ENCODE measurements around the gene RELN. TPM values are rescaled to one million over a fixed set of nuclear protein-coding genes. Genes with fewer than 3 reads are reported as not detected.
A peak's percentile ranks its signal among the peaks of the same experiment; 100 is the strongest.

The RELN gene
- total RNA-seq, 1 experiment from 2014 or later = 0.03 TPM

DNA sequence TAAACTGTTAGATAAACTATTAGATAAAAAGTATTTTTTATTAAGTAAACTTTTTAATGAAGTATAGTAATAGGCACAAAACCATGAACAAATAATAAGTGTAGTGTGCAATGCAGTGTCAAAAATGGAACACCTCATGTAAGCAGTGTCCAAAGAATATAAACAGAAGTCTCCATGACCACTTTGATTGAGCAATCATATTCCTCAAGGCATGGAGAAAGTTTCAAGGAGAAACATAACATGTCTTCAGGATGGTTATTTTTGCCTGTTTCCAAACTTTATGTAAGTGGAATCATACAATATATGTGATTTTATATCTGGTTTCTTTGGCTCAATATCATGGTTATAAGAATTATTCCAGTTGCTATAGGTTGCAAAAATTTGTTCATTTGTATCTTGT, 6.1 kb upstream of the RELN start:
- in situ Hi-C loops (cut with HindIII; ENCODE audit: low sequenced_read_pairs) = no loop called here
- no peak for DNase-seq (ENCODE audit: low spot score)

DNA sequence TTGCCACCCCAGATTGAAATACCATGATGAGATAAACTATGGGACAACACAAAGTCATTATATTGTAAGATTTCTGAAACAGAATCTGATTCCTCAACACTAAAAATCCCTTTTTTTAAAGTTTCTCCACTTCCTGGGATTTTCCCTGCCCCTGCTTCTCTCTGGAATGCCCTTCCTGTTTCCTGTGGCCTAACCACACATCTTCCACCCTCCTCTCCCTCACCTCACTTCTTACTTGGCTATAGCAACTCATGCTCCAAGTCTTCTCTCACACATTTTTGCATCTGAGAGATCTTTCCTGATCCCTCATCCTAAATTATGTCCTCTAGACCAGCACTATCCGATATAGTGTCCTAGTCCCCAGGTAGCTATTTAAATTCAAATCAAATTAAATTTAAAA, 4.1 kb upstream of the RELN start:
- no peak for DNase-seq (ENCODE audit: low spot score)
- in situ Hi-C loops (cut with HindIII; ENCODE audit: low sequenced_read_pairs) = no loop called here

DNA sequence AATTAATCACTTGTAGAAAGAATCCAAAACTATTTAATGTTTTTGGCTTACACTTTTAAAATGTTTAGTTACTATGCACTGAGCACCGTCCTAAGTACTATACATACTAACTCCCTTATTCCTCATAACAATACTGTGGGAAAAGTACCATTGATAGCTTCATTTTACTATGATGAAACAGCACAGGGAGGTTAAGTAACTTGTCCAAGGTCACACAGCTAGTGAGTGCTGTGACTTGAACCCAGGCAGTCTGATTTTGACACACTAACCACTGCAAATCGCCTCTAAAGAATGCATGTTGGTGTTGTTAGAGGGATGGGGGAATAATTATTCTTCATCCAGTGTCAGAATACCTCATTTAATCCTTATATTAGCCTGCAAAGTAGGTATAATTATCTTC, 1.9 kb upstream of the RELN start:
- DNase-seq (ENCODE audit: low spot score) = no peak
- in situ Hi-C loops (cut with HindIII; ENCODE audit: low sequenced_read_pairs) = no loop called here

DNA sequence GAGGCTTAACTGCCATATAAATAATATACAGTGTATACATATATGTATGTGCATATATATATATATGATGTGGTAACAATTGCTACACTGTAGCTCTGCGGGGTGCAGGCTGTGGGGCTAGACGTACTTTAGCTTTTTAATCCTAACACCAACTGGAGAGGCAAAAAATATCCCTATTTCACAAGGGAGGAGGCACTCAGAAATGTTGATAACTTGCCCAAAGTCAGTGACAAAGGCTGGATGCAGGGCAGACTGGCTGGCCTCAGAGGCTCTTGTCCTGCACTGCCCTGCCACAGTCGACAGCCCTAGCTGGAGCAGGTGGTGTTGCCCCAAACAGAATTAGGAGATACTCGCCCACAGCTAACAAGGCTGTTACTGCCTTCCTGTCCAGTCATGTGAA, 1.5 kb upstream of the RELN start:
- peak; percentile 87 for DNase-seq (ENCODE audit: low spot score)

DNA sequence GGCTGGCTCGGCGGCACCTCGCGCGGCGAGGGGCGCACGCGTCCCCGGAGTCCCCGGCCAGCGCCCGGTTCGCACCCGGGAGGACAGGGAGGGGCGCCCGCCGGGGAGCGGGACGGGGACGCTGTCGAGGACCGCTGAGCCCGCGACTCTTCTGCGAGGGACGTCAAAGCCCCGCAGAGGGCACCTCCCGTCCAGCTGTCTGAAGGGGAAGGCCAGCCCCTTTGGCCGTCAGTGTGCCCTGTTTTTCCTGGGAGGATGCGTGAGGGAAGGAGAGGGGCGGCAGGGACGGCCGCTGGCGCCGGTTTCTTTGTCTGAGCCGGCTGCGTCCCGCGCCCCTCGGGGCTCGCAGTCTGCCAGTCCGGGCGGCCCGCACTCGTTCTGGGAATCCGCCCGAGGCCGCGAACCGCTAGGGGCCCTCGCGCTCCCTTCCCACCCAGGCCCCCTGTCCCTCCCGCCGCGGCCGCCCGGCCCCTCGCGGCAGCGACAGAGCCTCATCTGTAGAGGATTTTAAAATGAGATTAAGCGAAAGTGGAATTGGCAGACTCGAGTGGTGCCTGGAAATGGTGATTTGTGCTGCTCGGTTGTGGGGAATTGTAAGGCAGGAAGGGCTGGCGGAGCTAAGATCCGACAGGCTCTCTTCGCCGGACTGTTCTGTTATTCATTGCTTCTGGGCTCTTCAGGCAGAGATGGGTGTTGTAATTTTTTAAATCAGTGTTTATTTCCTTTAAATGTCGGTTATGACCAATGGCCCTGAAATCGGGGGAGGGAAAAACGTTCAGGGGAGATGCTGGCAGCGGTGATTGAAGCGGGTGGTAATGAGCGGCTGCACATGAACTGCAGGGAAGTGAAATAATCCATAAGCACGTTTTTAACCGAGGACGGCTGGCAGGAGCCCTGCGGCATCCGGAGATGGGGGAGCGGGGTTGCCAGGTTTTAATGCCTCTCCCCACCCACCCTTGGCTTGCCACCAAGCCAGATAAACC, 618 bp upstream of the RELN start:
- peak; percentile 76 for DNase-seq (ENCODE audit: low spot score)
- in situ Hi-C loops (cut with HindIII; ENCODE audit: low sequenced_read_pairs) = no loop called here

More for the DNA sequence above, 1.5 kb upstream of the RELN start:
- in situ Hi-C loops (cut with HindIII; ENCODE audit: low sequenced_read_pairs) = no loop called here

DNA sequence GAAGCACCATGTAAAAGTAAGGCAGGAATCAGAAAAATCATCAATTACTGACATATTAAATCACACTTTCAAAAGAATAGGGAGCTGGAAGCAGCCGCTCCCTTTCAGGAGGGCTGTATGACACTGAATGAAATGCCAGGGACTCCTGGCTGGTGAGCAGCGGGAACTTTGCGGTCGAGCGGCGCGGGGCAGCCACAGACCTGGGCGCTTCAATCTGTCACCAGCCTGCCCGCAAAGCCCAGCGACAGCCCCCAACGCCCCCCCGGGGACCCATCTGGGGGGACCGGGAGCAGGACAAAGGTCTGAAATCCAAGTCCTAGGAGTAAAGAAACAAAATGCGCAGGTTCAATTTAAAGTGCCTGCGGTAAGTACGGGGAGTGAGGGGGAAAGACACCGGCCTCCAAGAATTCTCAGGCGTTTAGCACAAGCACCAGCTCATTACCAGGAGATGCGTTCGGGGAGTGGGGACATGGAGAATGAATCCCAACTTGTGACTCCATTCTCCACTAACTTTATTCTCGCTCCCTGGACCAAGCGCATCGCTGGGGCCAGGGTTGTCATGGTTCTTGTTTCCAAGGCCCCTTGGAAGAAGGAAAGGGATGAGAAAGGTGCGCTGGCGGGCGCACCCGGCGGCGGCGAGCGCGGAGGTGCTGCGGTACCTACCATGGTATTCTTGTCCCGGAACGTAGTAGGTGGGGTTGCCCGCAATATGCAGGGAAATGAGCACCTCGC, 824 bp downstream of the RELN start:
- in situ Hi-C loops (cut with HindIII; ENCODE audit: low sequenced_read_pairs) = no loop called here

DNA sequence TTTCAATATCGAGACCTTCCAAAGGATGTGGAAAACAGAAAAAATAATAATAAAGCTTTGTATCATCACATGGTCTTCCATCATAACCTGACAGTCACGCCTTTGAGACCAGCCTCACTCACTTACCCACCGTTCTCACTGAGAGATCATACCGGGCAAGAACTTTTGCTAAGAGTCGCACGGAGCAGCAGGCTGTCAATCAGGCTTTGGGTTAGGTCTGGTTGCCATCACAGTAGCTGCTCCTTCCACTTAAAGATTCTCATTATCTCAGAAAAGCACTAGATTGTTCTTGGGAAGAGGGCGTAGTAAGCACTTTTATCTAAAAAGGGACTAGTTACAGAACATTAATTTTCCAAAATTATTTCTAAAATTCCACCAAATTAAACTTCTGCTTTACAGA, 2.0 kb downstream of the RELN start:
- DNase-seq (ENCODE audit: low spot score) = peak; percentile 75
- in situ Hi-C loops (cut with HindIII; ENCODE audit: low sequenced_read_pairs) = no loop called here

More for the DNA sequence above, 824 bp downstream of the RELN start:
- DNase-seq (ENCODE audit: low spot score) = peak; percentile 78

DNA sequence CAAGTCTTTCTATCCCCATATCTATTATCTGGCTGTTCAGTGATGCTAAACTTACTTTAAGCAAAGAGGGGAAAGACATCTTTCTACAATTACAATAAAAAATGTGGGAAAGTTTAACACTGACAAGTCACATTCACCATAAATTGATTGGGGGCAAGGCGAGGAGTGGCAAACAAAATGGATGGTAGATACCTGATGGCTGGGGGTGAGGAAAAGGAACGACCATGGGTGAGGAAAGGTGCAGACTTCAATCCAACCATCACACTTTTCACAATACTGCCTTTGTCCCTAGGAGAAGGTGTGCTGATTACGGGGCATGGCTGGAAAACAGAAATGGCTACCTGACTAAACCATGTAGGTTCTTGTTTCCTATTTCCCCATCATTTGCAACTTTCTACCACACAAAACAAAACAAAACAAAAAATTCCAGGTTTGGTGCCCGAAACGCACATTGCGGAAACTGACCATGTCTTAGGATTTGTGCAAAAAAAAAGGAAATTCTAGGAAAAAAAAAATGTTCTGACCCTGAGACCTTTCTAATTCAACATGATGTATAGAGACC, 3.8 kb downstream of the RELN start:
- in situ Hi-C loops (cut with HindIII; ENCODE audit: low sequenced_read_pairs) = no loop called here
- DNase-seq (ENCODE audit: low spot score) = peak; percentile 64

DNA sequence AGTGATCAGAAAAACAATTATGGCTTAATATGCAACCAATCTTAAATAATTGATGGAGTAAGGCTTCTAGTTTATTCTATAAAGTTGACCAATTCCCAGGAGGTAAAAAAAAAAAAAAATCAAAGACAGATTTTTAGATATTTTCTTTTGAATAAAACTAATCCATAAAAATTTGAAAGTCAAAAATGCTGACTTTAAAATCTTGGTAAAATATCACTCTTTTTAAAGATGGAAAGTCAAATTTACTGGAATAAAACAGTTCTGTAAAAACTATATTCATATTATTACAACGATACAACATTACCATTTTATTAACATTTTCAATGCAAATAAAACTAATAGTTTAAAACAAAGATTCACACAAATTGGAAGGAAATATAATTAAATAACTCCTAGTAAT, 5.4 kb downstream of the RELN start:
- in situ Hi-C loops (cut with HindIII; ENCODE audit: low sequenced_read_pairs) = no loop called here
- DNase-seq (ENCODE audit: low spot score) = no peak

DNA sequence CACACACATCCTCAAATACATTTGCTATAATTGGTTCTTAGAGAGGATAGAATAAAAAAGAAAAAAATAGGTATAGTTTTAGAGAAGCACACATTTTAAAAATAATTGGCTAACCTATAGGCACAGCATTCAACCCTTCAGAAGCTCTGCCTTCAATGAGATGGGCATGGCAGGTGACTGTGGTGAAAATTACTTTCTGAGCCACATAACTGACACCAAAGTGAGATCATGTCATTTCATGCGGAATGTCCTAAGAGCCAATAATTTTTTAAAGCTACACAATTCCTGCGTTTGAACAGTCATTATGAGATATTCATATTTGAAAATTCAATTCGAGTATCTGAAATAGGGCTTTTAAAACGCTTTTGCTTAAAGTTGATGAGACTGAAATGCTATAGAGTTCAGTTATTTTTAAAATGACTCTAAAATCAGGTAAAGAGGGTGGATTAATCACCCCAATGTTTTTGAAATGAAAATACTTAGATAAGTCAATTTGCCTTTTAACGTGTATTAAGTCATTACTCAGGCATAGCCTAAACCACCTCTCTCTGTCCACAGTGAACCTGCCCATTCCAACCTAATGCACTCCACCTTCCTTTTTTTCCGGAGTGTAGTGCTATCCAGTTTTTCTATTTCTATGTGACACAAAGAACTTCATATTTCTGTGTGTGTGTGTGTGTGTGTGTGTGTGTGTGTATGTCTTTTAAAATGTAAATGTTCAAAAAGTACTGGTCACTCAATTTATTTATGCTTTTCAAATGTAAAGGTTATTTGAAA, 6.1 kb downstream of the RELN start:
- in situ Hi-C loops (cut with HindIII; ENCODE audit: low sequenced_read_pairs) = no loop called here
- DNase-seq (ENCODE audit: low spot score) = peak; percentile 60

DNA sequence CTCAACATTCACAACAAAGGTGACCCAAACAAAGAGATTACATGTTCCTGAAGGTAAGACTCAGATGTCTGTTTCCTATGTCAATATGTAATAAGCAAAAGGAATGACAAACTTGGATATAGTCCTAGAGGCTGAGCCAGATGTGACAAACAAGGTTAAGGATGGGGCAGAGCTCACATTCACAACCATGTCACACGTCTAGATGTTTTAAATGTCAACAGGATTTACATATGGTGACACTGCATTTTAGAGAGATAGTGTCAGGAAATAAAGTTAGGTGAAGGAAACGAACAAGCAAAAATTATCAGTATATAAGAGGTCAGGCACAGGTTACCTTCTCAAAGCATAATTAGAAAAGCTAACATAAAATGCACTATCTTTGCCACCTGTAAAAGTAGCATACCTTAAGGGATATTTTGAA, 8.4 kb downstream of the RELN start:
- no peak for DNase-seq (ENCODE audit: low spot score)
- in situ Hi-C loops (cut with HindIII; ENCODE audit: low sequenced_read_pairs) = no loop called here

DNA sequence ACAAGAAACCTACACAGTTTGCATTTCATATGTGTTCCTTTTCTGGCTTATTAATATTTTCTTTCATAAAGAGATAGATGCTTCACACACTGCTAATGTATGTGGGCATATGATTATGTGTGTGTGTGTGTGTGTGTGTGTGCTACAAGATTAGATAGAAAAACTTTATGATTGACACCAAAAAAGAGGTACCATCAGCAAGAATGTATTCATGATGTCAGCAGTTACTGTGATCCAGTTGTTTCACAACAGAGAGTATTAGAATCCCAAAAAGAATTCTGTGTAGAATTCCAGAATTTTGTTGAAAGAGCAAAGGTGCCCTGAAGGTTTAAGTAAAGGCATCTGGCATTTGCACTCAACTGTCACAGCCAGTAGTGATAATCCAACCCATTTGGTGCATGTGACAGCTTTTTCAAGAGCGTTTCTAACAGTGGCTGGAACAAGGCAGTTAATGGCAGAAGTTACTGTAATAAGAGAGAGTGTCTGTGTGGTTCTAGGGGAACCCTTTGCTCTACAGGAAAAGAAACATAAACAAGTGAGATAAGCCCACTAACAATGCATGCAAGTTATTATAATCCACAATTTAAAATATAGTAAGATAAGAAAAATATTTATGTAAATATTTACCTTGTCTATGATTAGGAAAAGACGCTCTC, 16.6 kb downstream of the RELN start:
- in situ Hi-C loops (cut with HindIII; ENCODE audit: low sequenced_read_pairs) = no loop called here
- no peak for DNase-seq (ENCODE audit: low spot score)

DNA sequence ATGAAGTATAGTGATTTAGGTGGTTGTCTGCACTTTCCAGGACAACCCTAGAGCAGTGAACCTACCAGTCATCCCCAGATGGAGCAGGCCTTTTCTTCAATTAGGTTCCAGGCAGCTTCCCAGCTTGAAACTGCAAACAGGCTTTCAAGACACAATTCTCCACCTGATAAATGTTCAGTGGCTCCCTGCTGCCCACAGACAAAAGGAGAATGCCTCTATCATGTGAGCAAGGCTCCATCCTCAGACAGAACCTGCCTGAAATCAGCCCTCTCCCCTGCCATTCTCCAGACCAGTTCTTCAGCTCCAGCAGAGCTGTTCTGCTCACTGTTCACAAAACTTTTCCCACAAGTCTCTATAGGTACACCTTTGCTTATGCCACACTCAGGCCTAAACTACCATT, 22.1 kb downstream of the RELN start:
- in situ Hi-C loops (cut with HindIII; ENCODE audit: low sequenced_read_pairs) = no loop called here
- DNase-seq (ENCODE audit: low spot score) = no peak

DNA sequence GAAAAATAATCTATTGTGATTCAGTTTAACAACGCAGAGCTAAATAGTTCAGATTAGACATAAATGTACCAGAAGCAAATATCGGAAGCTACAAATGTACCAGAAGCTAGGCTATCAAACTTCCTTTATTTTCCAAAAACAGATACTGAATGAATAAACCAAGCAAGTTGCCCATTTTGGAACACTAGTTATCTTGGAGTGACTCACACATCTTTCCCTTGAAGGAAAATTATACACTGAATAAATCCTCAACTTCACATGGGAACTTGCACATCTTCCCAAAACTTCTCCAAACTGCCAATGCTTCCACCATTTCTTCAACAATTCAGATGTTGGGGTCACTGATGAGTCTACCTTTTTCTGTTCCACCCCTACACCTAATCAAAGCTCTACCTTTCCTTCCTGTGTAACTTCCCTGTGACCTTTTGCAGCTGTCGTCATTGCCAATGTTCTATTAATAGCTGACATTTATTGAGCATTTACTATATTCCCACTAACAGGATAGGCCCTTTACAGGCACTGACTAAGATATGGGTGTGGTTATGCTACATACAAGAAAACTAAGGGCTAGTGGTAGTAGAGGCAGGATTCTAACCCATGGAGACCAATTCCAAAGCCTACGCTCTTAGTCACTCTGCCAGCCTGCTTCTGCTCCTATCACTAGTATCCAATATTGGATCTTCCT, 22.7 kb downstream of the RELN start:
- in situ Hi-C loops (cut with HindIII; ENCODE audit: low sequenced_read_pairs) = no loop called here
- no peak for DNase-seq (ENCODE audit: low spot score)

DNA sequence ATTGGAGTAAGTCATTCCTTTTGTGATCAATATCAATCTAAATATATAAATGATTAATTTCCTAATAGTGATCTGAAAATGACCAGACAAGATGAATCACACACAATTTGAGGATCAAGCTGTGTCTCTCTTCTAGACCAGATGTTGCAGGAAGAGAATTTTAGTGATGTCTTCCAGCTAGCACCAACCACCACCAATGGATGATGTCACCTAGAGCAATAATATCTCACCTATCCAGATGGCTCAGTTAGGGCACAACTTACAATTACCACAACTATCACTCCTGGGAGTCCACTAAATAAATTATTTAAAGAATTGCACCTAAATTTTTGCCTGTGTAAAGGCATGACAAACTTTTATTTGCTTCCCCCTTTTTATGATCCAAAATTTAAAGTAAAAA, 25.2 kb downstream of the RELN start:
- in situ Hi-C loops (cut with HindIII; ENCODE audit: low sequenced_read_pairs) = no loop called here

DNA sequence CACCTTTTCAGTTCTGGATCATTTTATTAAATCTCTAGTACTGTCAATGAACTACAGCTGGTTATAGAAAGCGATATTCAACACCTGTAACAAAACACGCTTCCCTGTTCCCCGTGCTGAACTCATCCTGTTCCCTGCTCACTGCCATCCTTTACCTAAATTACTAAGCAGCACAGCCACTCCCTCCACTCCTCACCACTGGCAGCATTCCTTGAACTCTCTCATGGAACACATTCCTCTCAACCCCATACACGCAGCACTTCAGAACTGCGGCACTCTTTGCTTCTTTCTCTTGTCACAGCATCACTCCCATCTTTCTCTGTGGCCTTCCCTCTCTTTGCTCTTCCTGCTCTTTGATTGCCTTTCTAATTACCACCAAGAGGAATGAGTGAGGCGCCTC, 27.4 kb downstream of the RELN start:
- in situ Hi-C loops (cut with HindIII; ENCODE audit: low sequenced_read_pairs) = no loop called here
- no peak for DNase-seq (ENCODE audit: low spot score)

More for the DNA sequence above, 25.2 kb downstream of the RELN start:
- no peak for DNase-seq (ENCODE audit: low spot score)

DNA sequence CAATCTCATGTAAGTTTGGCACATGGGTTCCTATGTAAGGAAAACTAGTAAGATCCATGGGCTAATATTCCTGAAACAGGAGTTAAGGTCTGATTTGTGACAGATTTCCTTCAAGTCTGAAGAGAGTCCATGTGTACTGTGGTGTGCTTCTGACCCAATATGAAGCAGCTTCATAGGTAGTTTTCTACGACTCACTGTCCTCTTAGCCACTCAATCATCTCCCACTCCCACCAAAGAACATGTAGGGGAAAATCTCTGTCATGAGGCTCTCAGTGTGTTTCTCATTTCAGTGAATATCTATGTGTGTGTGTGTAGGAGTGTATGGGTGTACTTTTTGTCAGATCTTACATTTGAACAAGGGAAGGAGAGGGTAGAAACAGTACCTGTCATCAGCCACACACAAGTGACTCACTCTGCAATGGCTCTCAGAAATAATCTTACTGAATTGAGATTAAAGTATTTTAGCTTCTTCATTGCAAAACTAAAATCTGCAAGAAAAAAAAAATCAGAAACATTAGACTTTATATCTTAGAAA, 31.1 kb downstream of the RELN start:
- no peak for DNase-seq (ENCODE audit: low spot score)
- in situ Hi-C loops (cut with HindIII; ENCODE audit: low sequenced_read_pairs) = no loop called here

DNA sequence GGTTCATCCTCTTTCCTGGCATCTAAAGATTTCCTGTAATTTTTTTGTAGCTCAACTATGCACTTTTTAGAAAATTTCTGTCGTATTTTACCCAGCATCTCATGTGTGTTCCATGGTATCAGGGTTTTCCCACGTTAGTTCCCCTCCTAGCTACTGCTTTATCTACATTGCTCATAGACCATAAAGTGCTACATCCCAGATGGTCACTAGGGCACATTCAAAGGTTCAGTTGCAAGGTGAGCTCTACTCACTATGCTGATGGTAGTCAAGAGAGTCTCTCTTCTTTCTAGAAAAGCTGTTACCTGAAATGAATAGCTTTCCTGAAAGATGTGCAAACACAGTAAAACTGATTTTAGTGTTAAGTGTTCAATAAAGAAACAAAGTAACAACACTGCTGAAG, 33.5 kb downstream of the RELN start:
- in situ Hi-C loops (cut with HindIII; ENCODE audit: low sequenced_read_pairs) = no loop called here
- DNase-seq (ENCODE audit: low spot score) = no peak

All from G401 (cell line).